RPMI8226 (cell line): Measurements from ENCODE around the gene KCTD4.
"Not testable (repeated sequence)": the region's sequence is repeated elsewhere in the genome, so short reads cannot be mapped to it uniquely, and the experiment has no call there.

Experiments
- DNase-seq: peaks from one replicate; pipeline ENCODE4 v3.0.0-alpha.2; 2015

KCTD4 gene

GRCh38 chr13:45200701-45201232 lies at the start of gene KCTD4:
TSS of gene KCTD4 (minus strand) at chr13:45201045. CDS start at chr13:45194567, 6,478 bp downstream.
- DNase-seq, result no peak

GRCh38 chr13:45249662-45250061 lies 48.8 kb upstream of the KCTD4 start:
- no peak for DNase-seq

DNA sequence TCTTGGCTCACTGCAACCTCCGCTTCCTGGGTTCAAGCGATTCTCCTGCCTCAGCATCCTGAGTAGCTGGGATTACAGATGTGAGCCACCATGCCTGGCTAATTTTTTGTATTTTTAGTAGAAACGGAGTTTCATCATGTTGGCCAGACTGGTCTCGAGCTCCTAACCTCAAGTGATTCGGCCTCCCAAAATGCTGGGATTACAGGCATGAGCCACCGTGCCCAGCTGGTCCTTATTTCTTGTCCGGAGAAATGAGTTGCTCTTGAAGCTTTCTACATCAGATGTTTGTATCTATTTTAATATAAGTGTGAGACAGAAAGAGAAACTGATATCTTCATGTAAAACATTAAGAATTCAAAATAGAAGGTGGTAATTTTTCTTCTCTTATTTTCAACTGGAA lies 43.9 kb upstream of the KCTD4 start:
- not testable (repeated sequence) for DNase-seq

- DNase-seq, result no peak
Observed at GRCh38 chr13:45243077-45243476, 42.2 kb upstream of the KCTD4 start.

DNA sequence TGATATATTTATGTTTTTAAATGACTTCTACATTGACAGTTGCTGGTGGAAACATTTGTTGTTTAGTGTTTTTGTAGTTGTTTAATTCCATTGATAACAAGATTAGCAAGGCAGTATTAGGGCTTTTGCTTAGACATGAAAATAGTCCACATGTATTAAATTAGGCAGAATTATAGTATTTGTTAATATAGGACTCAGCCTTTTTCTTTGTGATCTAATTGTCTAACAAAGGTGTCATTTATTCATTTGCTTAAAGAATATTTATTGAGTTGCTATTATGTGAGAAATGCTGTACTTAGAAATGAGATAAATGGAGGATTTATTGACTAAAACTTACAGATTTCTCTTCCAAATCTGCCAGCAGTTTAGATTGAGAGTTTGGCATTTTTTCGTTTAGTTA lies 41.7 kb upstream of the KCTD4 start:
- no peak for DNase-seq

GRCh38 chr13:45242070-45242469 lies 41.2 kb upstream of the KCTD4 start:
- DNase-seq, result peak; percentile 25

DNA sequence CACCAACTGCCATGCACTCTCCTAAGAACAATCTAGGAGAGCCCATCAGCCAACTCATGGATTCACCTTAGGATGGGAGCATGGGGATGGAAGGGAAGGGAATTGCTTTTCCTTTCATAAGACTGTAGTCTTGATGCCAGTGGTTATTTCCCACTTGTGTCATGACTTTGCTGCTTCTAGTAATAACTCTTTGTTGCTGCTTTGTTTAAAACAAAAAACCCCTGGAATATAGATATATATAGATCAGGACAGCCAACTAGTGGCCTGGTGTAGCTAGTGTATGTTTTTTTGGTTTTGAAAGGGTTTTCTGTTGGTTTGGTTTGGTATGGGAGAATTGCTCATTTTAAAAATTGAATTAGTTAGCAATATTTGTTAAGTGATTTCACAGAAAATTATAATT lies 39.3 kb upstream of the KCTD4 start:
- no peak for DNase-seq

GRCh38 chr13:45238945-45239795 lies 38.3 kb upstream of the KCTD4 start:
- DNase-seq, result no peak

DNA sequence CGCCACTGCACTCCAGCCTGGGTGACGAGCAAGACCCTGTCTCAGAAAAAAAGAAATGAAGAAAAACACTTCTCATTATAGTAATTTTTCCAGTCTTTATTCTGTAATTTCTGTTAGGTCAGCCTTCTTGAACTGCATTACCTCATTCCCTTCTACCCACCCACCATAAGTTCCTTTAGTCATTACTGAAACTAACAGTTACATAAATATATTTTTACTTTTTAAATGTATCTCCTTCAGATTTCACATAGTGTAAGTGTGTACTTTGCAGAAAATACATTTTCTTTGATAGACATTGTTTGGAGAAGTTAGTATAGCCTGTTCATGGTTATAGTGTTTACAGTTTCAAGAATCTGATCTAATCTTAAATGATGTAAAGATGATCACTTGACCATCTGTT lies 31.7 kb upstream of the KCTD4 start:
- no peak for DNase-seq

GRCh38 chr13:45231722-45232121 lies 30.9 kb upstream of the KCTD4 start:
- DNase-seq, result no peak

DNA sequence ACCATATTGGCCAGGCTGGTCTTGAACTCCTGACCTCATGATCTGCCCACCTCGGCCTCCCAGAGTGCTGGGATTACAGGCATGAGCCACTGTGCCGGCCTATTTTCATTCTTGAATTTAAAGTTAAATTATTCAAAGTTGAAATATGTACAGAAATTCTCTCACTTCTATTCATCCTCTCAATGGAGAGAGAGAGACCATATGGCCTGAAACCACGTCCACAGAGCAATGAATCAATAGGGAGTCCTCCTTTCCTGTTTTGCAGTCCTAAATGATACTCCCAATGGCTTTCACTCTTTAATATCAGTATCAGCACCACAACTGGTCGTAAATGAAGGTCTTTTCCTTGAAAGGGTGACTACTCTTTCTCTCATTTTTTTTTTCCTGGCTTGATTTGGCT lies 30.5 kb upstream of the KCTD4 start:
- no peak for DNase-seq

DNA sequence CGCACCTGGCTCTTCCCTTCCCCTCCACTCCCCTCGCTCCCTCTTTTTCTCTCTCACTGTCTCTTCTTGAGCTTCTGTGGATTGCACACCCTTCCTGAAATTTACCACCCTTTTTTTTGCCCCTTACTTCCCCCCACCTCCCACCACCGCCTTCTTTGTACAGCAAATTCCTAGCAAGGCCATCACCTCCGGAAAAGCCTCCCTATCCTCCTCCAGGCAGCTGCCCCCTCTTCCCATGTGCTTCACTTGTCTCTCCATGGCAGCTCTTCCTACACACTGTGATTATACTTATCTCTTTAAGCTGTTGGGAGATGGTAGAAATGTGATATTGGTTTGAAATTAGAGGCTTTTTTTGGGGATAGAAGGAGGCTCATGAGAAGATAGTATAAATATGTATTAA lies 28.3 kb upstream of the KCTD4 start:
- DNase-seq, result no peak

DNA sequence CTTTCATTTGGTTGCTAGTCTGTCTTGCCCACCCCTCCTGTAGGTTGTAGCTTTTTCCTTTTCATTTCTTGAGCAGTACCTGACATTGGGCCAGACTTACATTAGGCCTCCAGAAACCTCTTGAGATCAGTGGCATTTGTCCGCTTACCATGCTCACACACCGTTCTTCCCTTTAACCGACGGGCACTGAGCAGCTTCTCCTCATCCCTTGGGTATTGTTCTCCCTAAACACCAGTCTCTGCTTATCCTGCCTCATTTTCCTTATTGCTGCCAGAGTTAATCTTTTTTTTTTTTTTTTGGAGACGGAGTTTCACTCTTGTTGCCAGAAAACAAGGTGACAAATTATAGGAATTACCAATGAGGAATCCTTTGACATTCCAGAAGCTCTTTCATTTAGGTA lies 27.2 kb upstream of the KCTD4 start:
- no peak for DNase-seq

GRCh38 chr13:45226024-45226423 lies 25.2 kb upstream of the KCTD4 start:
- DNase-seq, result no peak

GRCh38 chr13:45225370-45225769 lies 24.5 kb upstream of the KCTD4 start:
- DNase-seq, result no peak

DNA sequence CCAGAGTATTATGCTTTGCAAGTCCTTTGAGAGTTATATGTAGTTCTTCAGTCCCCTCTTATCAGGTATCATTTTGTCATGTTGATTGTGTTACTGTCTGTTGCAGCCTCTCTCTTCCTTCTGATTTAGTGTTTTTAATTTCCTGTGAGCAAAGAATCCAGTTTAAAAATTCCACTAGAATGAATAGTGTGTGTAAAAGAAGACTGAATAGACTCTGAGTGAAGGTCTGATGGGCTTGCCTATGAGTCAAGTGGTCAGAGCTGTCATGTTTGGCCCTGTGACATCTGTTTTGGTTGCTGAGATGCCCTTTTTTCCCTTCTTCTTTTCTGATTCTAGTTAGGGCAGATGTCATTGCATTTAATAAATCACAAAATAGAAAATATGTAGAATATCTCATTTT lies 23.3 kb upstream of the KCTD4 start:
- DNase-seq, result no peak

GRCh38 chr13:45222919-45223318 lies 22.1 kb upstream of the KCTD4 start:
- DNase-seq, result no peak

GRCh38 chr13:45222516-45222915 lies 21.7 kb upstream of the KCTD4 start:
- no peak for DNase-seq

GRCh38 chr13:45220403-45220802 lies 19.6 kb upstream of the KCTD4 start:
- DNase-seq, result no peak

- no peak for DNase-seq
Observed at GRCh38 chr13:45219938-45220375, 19.1 kb upstream of the KCTD4 start.

- DNase-seq, result no peak
Observed at GRCh38 chr13:45219123-45219891, 18.5 kb upstream of the KCTD4 start.

DNA sequence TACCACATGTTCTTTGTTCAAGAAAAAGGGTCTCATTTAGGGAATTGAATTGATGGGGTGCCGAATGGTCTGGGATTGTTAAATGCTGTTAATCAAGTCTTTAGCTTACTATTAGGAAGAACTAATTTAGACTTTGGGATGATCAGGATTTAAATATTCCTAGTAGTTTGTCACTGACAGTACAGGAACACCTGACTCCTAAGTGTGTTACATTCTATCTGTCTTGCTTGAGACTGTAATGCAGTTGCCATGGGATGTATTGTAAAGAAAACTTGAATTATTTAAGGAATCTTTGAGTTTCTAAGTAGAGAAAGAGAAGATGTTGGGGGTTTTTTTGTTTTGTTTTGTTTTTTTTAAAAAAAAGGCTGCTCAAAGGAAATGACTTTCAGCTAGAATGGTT lies 17.8 kb upstream of the KCTD4 start:
- DNase-seq, result no peak

DNA sequence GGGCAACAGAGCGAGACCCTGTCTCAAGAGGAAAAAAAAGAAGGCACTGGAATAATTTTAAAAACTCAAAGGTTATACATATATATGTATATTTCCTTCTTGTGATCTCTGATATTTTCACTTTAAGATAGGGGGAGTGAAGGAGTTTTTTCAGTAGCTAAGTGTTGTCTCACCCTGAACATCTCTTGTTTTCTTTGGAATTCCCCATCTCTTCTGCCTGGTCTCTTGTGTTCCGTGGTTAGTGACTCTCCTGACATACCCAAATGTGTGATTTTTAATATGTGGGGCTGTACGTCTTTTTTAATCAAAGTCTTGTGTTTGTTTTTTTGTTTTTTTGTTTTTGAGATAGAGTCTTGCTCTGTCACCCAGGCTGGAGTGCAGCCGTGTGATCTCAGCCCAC lies 15.3 kb upstream of the KCTD4 start:
- DNase-seq, result no peak
